CD4-positive, alpha-beta T cell treated with Interleukin-15 for 4 hours (primary cell): Measurements from ENCODE around the gene BTD.
A peak's percentile ranks its signal among the peaks of the same experiment; 100 is the strongest.

Experiments used
- DNase-seq: peaks from one replicate; pipeline ENCODE4 v3.0.0-alpha.2; 2020; ENCODE audit warnings: low spot score

Gene BTD, protein sequence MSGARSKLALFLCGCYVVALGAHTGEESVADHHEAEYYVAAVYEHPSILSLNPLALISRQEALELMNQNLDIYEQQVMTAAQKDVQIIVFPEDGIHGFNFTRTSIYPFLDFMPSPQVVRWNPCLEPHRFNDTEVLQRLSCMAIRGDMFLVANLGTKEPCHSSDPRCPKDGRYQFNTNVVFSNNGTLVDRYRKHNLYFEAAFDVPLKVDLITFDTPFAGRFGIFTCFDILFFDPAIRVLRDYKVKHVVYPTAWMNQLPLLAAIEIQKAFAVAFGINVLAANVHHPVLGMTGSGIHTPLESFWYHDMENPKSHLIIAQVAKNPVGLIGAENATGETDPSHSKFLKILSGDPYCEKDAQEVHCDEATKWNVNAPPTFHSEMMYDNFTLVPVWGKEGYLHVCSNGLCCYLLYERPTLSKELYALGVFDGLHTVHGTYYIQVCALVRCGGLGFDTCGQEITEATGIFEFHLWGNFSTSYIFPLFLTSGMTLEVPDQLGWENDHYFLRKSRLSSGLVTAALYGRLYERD

DNA sequence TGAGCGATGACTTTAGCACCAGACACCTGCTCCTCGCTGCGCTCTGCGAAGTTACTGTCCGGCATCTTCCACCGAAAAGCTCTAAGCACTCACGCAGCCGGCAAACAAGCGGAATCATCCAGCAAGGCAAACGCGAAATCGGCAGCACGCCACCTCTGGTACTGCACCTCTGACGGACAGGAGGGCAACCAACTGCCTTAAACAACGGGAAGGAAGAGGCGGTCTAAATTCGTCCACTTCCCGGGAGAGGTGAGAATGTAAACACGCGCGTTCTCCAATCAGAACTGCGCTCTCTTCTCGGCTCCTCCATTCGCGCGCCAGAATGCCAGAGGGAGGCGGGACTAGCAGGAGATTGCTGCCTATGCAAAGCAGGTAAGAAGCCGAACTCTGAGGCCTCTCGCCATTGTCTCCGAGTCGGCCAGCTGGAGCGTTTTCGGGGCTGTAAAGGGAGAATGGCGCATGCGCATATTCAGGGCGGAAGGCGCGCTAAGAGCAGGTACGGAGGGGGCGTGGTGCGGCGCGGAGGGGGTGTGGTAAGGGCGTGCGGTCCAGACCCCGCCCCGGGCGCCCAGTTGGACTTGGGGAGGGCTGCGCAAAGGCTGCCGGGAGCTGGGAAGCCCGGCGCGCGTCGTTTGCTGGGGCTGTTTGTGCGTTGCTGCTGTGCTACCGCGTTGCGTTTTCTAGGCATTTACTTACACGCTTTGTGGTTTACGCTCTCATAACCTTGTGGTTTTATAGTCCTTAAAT, at the start of gene BTD, which contains the start of gene HACL1:
Gene BTD, plus strand, starts transcription at position 347 of the 747 bp plus-strand sequence. CDS start 33,695 bp downstream, outside the sequence.
Gene HACL1, minus strand, starts transcription at position 171 of the 747 bp plus-strand sequence. Its CDS starts 106 bp downstream, at position 65.
- DNase-seq: peak; percentile 98

DNA sequence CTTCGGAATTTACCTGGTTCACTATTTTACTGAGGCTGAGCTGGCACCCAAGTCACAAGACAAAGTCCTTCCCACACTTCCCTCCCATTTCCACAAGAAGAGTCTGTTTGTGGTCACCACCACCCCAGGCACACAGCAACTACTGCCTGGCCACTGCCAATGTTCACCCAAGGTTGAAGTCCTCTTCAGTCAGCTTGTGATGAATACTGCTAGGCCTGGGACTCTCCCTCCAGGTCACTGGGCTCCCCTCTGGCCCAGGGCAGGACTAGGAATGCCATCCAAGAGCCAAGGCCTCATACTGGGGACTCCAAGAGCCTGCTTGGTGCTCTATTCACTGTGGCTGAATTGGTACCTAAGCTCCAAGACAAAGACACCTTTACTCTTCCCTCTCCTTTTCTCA, 49.6 kb upstream of the BTD start:
- no peak for DNase-seq

DNA sequence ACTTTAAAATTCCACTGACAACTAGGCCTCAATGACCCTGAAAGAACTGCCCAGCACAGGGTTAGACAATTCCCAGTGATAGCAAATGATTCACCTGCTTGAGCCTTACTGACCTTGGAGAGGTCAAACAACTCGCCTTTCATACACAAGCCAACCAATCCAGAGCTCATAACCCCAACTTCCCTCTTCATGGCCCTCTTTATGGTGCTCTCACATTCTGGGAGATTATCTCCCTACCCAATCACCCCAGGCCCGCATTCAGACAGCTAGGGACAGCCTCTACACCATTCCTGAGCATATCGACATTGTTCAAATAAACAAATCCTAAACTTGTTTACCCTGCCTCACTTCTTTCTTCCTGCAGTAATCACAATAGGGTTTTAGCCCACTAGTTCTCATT, 47.8 kb upstream of the BTD start:
- DNase-seq: no peak

DNA sequence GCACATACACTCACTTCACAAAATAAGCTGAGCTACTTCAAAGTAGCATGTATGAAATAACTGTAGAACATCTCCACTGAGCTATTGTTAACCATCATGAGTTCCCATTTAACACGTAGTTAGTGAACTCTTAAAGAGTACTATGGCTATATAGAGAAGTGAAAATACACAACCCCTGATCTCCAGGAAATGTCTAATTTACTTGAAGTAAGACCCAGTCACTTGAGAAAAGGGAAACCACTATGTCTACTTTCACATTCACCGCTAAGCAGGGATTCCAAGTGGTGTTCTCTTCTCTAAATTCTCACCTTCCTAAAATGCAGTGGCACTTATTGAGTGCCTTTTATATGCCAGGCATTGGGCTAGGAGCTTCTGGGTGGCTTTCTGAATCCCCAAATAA, 45.0 kb upstream of the BTD start:
- peak; percentile 35 for DNase-seq

DNA sequence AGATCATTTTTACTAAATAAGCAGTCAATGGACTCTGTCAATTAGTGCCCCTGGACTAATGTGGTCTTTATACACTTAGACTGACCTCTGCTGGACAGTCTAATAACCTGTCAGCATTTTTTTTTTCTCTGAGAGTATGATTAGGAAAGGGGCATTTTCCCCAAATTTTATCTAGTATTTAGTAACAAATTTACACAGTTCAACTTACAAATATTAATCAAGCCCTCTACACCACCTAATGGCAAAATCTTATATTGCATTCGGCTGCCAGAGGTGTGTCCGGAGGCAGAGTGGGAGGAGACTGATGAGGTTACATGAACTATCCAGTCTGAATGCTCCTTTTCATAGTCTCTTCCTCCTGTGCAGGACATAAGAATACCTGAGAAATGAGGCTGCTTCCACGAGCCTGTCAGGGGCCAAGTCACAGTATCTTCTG, 44.0 kb upstream of the BTD start:
- DNase-seq: peak; percentile 85

DNA sequence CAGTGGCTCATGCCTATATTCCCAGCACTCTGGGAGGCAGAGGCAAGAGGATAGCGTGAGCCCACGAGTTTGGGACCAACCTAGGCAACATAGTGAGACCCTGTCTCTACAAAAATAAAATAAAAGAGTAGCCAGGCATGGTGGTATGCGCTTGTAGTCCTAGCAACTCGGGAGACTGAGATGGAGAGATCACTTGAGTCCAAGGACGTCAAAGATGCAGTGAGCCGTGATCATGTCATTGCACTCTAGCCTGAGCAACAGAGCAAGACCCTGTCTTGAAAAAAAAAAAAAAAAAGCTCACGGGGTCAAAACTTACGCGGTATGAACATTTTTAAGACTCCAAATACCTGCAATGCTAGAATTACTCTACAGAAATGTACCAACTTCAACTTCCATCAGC, 43.0 kb upstream of the BTD start:
- DNase-seq: no peak

DNA sequence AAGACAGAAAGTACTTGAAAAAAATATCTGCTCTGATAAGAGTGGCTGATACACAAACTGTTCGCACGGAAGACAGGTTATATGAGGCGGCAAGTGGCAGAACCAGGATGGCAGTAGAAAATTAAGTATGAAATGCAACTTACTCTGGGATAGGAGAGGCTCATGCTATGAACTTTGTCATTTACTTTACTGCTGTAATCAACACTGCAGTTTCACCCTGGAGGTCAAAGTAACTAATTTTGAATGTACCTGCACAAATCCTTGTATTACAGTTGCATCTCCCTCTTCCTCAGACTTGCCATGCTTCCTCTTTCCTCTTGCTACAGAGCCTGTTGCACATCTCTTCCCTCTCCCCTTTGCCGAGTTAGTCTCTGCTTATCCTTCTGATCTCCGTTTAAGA, 39.0 kb upstream of the BTD start:
- DNase-seq: no peak

DNA sequence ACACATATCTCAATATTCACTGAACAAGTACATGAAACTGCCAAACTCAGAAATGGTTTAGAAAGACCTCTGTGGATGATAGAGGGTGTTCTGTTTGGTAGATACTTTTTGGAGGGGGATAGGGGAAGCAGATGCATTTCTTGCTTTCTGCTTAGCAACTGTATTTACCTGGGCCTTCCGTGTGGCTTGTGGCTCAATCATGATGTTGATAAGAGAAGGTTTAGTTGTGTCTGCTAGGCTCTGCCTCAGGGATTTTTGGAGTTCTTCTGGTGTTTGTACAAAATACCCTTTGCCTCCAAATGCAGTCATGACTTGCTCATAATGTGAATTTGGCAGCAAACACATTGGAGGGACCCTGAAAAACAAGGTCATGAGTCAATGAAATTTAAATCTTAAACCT, 38.4 kb upstream of the BTD start:
- no peak for DNase-seq

DNA sequence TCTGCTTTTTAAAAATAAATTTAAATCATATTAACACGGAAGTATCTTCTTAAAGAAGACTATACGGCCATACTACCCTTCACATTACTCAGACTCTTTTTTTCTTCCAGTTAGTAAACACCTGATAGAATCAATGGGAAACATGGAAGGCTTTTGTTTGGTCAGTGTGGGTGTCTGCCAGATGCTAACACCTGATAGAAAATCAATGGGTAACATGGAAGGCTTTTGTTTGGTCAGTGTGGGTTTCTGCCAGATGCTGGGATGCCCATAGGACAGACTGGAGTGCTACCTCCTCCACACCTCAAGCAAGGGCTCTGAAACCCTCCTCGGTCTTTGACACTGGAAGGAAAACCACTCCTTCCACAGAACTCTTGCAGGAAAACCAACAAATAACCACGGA, 29.4 kb upstream of the BTD start:
- no peak for DNase-seq

DNA sequence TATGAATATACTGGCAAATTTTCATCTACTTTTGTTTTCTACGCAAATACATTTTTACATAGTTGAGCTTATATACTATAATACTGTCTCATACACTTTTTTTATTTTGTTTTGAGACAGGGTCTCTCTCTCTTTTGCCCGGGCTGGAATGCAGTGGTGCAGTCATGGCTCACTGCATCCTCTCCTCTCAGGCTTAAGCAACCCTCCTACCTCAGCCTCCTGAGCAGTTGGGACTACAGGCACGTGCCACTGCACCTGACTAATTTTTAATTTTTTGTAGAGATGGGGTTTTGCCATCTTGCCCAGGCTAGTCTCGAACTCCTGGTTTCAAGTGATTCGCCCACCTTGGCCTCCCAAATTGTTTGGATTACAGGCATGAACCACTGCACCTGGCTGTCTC, 26.1 kb upstream of the BTD start:
- DNase-seq: no peak

DNA sequence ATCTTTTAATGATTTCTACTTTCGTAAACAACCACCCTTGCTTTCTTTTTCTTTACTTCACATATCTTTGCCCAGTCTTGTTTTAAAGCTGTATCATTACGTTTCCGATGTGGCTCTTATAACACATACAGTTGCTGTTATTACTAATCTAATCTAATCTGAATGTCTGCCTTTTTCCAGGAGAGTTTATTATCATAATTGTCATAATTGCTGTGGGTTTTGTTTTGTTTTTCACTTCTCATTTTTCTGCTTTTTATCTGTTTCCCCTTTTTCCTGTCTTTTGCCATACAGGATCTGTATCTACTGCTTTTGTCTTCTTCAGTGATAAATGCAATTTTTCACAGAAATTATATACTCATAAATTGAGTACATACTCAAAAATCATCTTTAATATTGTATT, 25.1 kb upstream of the BTD start:
- DNase-seq: no peak

DNA sequence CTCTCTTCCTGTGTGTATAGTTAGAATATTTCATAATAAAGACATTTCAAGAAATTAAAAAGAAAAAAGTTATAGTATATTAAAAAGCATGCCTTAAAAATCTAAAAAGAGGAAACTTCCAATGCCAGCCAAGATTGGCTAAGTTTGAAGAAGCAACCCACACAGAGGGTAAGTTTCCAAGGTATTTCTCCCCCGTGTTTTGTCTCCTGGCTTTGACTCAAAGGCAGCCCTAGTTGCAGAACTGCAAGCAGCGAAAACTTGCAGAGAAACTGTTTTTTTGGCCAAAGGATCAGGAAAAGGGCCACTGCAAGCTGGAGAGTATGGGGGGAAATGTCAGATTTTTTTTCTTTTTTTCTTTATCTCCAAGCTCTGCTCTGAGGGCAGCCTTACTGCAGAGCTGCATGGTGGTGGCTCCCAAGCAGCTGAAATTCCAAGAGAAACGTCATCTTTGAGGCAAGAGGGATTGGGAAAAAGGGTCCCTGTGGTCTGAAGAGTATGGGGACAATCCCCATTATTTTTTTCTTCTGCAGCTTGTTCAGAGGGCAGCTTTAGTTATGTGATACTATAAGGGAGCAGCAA, 23.2 kb upstream of the BTD start:
- DNase-seq: no peak

DNA sequence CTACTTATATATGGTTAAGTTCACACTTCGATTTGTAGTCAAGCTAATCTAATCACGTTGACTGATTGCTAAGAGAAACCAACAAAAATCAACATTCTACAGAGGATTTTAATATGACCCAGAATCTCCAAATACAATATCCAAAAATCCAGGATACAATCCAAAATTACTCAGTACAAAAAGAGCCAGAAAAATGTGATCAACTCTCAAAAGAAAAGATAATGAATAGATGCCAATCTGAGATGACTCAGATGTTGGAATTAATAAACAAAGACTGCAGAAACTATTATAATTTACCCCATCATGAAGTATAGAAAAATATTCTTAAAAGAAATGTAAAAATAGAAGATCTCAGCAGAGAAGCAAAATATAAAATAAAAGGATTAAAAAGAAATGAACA, 22.5 kb upstream of the BTD start:
- DNase-seq: no peak

DNA sequence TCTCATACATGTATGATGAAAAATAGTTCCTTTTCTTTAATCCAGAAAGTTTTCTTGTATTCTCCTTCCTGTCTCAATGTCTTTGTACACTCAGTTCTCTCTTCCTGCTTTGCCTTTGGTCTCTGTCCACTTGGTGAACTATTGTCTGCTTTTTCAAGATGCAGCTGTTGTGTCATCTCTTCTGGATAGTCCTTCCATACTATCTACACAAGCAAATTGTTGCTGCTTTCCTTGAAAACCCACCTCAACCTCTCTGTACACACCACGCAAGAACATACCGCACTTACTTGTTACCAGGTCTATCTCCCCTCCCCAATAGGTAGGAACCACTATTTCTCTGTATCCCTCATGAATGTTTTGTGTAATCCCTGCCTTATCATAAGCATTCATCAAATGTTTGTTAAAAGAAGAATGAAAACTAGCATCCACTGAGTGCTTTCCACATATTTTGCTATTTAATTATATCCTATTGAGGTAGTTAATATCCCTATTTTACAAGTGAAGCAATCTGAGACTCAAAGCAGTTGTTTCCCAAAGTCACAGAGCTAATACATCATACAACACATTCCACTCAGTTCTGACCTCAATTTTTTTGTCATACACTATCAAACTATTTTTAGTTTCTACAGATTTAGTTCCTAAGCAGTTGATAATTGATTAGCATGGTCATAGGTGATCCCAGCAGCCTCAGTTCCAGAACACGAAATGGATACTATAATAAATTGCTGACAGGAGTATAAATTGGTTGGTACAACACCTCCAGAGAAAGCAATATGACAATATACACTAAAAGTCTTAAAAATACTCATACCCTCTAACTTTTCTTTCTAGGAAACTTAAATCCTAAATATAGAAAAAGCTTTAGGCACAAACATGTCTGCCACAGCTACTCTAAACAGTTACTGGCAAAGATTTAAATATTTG, 19.8 kb upstream of the BTD start:
- no peak for DNase-seq

DNA sequence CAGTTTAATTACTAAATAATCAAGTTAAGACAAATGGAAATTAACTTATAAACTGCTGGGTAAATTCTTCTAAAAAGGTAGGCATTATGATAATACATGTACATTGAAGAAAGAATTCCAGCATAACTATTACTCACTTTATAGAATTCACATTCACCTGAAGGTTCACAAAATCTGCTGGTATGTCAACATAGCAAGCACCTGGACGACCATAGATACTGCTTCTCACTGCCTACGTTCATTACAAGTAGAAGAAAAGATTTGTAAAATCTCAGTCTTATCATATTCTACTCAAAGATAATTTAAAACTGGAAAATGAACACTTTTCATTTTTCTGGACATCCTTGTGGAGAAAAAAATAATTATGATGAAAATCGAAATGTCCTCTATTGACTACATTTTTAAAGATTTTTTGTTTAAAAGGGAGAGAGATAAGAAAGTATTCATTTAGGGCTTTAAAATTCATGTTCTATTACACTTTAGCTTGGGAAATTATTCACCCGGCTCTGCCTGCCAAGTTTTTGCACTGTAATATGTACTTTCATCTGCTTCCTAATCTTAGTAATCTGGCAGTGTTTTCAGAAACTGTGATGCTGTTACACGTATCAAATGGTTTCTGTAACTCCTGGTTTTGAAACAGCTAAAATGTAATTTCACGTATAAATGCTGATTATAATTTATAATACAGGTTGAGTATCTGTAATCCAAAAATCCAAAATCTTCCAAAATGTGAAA, 16.3 kb upstream of the BTD start:
- no peak for DNase-seq

DNA sequence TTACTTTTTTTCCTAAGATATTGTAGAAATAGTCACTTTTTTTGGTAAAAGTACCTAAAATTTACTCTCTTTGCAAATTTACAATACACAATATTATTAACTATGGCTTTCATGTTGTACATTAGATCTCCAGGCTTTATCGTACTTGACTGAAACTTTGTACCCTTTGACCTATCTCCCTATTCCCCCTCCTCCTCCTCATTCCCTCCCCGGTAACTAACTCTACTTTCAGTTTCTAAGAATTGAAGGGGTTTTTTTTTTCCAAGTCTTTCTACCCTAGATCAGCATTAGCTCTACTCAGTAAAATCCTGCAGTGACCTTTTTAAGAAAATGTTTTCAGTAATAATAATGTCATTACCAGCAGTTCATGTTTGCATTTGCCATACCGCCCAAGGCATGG, 10.3 kb upstream of the BTD start:
- no peak for DNase-seq

DNA sequence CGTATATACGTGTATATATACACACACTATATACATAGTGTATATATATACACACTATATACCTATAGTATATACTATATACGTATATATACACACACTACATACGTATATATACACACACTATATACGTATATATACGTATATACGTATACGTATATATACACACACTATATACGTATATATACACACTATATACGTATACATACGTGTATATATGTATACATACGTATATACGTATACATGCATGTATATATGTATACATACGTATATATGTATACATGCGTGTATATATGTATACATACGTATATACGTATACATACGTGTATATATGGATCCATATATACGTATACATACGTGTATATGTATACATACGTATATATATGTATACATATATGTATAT, 9.6 kb upstream of the BTD start:
- DNase-seq: no peak

DNA sequence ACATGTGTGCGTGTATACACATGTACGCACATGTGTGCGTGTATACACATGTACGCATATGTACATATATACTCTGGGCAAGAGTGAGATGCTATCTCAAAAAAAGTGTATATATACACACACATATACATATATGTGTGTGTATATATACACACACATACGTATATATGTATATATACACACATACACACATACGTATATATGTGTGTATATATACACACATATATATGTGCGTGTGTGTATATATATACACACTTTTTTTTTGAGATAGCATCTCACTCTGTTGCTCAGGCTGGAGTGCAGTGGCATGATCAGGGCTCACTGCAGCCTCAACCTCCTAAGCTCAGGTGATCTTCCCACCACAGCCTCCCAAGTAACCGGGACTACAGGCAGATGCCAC, 8.6 kb upstream of the BTD start:
- DNase-seq: no peak

DNA sequence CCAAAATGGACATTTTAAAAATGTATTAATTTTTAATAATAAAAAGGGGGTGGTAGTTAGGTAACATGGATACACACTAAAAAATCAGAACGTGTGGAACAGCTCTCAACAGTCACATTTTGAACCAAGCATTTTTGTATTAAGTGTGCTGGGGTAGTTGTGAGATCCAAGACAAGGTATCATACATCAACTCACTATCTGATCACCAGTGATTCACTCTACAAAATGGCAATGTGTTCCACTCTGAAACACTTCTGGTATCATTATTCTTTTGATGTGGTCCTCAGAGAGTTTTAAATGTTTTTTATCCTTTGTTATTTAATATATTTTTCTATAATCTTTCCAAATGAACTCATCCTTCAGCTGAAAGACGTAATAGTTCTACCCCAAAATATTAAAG, 5.6 kb upstream of the BTD start:
- no peak for DNase-seq

DNA sequence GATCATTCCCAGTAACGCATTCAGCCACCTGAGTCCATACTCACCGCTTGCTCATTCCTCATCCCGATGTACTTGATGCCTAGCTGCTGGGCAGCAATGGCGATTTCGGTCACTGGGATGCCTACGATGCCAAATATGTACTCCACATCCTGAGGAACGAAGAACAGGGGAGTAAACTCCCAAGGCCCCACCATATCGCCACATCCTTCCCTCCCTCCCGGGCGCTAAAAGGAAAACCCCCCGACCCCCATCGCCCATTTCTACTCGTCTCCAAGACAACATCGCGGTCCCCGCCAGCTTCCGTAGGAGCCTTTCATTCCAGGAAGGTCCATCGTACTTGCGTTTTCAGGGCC, 523 bp upstream of the BTD start:
- no peak for DNase-seq

DNA sequence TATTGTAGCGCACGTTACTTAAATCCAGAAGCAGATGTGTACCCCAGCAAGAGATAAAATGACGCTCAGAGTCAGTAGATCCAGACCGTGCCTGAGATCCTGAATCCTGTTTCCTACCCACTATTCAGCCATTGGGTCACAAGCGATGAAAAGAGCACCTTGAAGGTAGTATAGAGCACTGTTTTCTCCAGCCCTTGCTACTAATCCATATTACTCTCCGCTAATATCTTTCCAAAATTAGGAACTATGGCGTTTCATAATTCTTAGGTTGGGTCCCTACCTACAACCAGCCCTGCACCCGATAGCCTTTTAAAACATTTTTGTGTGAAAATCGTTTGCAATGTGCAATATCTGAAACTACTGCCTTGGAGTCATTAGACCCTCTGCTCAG, 596 bp downstream of the BTD start:
- no peak for DNase-seq
